ENCODE data around the gene FADS6.

FADS6 gene

DNA sequence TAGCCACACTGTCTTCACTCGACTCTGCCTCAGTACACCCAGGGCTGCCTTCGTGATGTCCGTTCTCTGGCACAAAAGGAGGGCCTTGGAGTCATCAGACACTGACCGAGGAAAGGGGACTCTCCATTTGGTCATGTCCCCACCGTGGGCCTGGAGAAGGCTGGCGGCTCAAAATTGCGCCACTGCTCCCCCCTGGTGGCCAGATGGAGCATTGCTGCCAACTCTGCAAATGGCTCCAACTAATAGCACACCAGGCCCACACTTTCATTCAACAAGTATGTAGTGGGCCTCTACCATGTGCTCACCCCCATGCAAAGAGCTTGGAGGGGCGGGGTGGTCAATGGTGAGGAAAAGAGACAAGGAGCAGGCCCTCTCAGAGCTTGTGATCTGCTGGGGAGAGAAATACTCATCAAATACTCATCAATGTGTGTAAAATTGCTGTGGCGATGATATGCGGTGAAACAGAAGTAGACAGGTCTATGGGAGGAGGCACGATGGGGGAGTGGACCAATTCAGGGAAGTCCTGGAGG is 28.5 kb downstream of the FADS6 start:
- DNase-seq: peak; percentile 51

DNA sequence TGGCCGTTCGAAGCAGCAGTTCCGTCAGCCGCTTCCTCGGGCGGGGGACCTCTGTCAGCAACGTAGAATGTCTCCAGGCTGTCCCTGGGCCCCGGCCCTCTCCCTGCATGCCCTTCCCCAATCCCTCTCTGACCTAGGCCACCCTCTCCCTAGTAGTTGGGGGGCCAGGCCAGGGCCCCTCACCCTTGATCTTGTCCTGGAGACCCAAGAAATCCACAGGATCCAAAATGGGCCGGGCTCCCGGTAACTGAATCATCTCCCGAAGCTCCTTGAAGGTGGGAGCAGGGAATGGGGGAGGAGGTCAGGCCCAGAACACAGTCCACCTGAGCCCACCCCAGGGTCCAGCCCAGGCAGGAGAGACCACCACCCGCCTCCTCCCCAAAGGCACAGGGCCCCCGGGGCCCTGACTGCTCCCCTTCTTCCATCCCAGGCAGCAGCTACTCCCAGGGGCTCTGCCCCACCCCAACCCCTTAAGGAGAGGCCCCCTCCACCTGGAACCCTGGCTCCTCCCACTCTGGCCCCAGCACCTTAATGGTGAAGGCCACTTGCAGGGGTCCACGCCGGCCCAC is 29.1 kb downstream of the FADS6 start:
- DNase-seq: no peak

DNA sequence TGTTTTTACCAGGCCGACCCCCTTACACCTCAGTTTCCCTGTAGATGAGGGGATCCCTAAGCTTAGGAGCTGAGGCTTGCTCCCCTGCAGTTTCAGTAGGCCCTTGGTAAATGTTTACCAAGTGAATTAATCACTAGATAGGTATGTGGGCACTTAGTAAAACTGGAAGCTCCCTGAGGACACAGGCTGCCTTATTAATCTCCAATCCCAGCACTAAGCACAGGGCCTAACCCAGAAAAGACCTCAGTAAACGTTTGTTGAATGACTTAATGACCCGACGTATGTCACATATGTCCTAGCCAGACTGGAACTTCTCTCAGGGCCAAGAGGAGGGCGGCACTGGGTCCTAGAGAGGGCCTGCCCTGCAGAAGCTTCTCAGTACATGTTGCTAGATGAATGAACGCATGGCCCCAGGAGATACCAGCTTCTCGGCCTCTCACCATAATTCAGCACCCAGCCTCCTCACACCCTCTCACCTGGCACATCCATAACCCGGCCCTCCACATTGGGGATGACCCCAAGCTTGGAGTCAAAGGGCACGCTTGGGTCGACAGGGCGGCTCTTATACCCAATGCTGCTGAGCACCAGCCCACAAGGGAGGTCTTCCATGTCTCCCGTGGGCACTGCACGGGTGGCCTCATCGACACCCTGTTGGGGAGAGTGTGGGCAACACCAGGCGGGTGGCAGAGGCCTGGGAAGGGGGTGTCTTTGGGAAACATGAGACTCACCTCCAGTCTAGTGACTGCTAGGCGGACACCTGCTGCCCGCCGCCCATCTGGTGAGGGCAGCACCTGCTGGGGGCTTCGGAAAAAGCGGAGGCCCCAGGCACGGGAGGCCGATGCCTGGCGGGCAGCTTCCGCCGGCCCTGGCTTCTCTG is 29.8 kb downstream of the FADS6 start:
- DNase-seq: no peak

DNA sequence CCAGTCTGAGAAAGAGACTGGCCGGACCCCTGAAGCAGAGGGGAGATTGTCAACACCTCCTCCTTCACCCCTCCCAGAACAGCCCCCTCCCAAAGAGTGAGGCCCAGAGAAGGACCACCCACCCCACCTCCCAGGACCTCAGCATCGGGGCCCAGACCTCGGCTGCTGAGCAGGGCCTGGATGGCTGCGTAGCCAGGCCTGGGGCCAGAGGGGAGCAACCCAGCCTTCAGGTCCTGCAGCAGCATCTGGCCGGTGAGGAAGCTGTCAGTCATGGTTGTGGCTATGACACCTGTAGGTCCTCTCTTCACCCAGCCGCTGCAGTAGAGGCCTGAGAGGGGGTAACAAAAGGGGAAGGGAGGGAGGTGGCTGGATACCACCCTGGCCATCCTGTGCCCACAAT is 30.5 kb downstream of the FADS6 start:
- no peak for DNase-seq

DNA sequence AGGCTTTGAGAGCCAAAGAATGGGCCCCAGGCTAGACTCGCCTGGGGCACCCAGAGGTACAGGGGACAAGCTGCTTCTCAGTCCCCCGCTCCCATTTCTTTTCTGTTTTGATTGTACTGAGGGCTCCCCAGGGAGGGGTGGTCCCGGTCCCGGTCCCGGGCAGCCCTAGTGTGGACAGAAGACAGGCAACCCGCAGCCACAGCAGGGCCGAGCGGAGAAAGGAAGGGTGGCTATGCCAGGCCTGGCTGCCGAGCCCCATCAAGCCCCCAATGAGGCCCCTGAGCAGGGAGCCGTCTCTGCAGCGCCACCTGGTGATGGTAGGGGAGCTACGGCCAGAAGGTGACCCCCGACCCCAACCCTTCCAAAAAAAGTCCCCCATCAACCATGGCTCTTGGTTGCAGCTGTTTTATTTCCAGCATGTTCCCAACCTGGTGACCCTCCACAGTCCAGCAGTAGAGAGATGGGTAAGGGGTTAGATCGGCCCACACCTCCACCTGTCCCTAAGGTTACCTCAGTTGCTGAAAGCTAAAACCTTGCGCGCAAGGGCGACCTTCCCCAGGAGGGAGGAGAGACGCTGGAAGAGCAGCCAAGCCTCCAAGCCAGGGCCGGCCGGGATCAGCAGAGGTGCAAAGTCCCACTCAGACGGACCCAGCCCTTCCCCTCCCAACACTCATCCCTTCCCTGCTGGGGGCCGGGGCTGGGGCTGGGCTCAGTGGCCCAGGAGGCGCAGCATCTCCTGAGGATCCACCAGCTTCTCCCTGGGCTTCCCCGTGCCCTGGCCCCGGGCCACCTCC is 31.1 kb downstream of the FADS6 start:
- peak; percentile 16 for DNase-seq

DNA sequence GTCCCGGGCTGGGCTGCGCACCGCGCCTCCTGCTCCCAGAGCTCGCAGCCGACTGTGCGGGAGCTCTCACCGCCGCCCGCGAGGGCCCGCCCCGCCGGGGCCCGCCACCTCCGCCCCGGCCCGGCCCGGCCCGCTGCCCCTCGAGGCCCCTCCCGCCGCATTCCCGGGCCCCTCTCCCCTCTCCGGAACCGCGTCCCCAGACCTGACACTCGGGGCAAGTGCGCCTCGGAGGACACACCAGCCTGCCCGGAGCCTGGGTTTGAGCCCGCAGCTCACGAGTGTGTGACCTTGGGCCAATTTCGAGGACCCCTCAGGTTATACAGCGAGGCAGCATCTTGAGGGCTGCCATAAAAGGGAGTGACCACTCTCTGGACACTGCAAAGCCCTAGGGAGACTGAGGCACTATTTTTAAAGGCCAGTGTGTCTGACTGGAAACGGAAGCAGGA is 31.7 kb downstream of the FADS6 start:
- DNase-seq: no peak

DNA sequence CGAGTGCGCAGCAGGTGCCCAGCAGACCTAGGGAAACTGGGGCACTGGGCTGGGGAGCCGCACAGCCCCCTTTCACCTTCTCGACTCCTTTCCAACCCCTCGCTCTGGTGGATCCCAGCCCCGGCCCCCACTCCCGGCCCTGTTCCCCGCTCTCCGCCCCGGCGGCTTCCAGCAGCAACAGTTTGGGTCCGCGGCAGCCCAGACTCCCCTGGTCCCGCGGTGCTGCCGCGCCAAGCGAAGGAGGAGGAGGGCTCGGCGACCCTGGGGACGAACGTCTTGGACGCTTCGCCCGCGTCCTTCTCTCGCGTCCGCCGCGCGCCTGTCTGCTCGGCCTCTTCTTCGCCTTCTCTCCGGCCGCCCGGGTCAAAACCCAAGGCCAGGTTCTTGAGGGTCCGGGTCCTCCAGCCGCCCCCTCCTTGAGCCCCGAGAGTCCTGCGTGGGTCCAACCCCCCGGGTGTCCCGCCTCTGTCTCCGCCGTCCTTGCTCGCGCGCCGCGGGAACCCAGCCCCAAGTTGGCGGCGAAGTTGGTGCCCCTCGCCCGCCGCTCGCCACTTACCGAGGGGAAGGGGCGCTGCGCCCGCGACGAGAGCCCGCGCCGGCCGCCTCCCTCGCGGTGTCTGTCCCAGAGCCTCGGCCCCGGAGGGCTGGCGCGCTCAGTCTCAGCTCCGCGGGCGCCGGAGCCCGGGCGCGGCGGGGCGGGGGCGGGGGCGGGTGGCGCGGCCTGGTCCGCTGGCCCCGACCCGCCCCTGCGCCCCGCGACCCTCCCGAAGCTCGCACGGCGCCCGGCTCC is 32.4 kb downstream of the FADS6 start:
- DNase-seq: no peak

DNA sequence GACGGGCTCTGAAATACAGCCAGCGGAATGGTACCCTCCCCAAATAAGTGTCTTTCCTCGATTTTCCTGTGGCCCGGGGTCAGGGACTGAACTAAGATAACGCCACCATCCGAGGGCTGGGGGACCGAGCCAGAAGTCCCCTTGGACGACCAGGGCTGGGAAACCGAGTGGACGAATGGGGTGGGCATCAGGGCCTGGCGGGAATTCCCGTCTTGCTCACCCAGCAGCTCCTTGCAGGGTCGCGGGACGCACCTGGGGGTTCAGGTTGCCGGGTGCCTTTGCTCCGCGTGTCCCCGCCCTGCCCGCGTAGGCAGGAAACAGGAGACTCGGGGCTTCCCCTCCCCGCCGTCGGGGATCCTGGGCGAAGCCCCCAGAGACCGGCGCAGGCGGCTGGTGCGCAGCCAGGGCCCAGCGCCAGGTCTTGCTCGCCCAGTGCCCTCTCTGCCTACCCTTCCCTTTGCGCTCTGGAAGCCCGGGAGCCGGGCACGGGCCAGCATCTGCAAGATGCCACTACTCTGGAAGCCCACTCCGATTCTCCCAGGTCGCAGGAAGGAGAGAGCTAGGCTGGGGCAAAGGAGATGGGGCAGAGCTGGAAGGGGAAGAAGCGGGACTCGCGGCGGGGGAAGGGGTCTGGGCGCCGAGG is 33.1 kb downstream of the FADS6 start:
- DNase-seq: no peak

DNA sequence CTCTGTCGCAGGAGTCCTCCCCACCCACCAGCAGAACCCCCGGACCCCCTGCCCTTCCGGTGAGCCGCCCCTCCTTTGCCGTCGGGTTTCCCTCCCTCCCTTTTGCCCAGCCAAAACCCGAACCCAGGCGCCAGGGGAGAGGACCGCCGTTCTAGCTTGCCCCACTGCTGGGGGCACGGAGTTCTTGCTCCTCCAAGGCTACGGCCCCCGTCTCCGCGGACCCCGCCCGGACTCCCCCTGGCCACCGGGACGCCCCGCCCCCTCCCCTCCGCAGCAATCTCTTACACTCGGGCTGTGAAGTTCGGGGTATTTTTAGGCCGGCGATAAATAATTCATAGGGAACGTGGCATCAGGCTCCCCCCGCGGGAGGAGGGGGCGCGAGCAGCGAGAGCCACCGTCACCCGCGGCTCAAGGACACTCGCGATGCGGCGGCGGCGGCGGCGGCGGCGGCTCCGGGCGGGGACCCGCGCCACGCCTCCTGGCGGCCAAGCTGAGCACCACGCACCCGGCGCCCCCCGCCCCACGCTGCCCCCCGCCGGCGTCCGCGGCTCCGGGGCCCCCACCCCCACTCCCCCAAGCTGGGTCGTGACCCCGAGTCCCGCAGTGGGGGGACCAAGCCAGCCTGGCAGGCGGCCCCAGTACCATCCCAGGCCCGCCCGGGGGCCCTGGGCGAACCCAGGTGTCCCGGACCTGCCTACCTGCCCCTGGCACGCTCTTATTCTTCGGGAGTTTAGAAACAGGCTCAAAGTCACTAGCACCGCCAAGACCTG is 33.8 kb downstream of the FADS6 start, which contains the start of gene GRIN2C:
Gene GRIN2C, minus strand, starts transcription at position 427 of the 770 bp plus-strand sequence. CDS start 4,793 bp downstream, outside the sequence.
- no peak for DNase-seq

DNA sequence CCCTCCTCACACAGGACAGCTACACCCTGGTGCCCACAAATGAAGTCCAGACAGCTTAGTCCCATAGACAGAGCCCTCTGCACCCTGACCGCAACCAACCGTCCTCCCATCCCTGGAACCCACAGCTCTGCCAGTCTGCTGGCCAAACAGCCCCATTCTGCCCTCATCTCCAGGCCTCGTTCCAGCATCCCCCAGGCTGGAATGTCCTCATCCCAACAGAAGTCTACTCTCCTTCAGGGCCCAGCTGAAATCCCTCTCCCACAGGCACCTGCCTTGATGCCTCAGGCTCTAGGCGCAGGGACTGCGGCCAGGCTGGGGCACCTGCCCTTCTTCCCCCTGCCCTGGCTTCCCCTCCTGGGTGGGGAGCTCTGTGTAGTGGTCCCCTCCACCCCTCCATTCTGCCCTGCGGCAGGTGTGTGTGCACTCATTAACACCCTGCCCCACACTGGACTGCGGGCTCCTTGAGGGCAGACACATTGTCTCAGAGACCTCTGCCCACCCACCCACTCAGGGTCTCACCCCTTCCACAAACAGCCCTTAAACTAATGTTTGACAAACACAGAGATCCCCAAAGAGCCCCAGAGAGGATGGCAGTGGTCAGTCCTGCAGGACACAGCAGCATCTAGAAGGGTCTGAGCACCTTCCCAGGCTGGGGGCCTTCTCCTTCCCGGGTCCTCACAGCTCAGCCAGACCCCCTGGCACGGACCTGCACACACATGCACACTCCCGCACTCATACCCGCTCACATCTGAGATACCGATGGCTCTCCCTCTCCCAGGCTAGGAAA is 34.6 kb downstream of the FADS6 start:
- no peak for DNase-seq

DNA sequence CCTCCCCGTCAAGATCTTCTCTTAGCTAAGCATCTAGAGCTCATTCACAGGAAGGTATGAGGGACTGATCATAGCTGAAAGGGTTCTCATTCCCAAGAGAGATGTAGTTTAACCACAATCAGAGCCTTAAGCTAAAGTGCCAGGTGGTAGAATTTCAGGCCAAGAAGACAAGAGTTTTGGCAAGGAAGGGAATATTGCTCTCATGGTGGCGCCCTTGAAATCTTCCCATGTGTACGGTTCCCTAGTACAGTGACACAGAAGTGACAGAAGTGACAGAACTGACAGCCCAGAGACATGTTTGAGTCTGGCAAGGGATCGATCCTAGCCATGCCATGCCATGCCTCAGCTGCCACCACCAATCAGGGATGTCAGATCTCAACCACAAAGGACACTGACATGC is 36.2 kb downstream of the FADS6 start:
- DNase-seq: no peak

DNA sequence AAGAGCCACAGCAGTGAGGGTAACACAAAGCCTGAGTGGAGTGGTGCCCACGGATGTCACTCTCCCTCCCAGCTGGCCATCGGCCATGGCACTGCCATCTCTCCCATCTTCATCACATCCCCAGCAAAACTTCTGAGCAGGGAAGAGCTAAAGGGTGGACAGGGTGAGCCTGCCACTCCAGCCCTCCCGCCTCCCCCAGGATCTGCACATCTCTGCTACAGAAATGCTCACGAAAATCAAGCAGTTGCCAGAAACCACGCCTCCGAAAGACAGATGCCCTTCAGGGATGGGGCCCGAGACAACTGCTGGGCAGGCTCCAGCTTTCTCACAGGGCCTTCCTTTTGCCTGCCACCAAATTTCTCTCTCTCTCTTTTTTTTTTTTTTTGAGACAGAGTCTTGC is 37.3 kb downstream of the FADS6 start:
- no peak for DNase-seq

DNA sequence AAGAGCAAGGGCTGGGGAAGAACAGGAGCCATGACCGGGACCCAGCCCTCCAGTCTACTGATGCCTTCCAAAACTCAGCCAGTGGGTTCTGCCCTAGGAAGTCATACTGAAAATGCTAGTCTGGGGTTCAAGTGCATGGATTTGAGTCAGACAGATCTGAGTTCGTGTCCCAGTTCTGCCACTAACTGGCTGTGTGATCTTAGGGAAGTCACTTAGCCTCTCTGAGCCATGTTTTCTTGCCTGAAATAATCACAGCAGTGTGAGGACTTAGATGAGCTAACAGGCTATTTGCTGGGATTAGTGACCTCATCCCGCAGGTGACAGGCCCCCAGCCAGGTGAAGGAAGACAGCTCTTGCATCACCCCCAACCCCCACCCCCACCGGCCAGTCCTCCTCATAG is 38.1 kb downstream of the FADS6 start:
- DNase-seq: no peak

DNA sequence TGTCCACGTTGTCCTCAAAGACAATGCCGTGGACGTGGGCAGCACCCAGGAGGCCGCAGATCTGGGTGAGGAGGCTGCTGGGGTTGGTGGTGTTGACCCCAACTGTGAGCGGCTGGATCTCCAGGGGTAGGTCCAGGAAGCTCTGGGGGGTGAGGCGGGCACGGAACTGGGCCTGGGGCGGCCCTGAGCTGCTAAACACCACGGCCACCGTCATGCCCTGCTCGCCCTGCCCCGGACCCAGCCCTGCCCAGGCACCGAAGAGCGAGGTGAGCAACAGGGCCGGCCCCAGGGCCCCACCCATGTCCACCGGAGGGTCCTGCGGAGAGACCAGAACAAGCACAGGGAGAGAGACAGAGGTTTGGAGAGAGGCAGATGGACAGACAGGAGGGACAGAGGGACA is 38.6 kb downstream of the FADS6 start:
- no peak for DNase-seq

DNA sequence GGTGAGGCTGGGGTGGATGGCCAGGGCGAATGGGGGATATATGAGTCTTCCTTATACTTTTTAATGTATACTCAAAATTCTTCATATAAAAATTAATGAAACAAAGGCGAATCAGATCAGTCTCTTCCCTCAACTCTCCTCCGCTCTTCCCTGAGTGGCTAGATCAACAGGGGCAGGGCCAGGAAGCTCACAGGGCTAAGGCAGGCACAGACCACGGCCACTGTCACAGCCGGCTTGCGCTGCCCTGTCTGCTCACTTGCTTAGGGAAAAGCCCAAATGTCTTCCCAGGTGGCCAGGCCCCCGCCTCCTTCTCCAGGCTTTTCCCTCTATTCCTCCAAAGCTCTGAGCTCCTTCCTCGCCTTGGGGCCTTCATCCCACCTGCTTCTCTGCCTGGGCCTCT is 39.8 kb downstream of the FADS6 start:
- peak; percentile 53 for DNase-seq

DNA sequence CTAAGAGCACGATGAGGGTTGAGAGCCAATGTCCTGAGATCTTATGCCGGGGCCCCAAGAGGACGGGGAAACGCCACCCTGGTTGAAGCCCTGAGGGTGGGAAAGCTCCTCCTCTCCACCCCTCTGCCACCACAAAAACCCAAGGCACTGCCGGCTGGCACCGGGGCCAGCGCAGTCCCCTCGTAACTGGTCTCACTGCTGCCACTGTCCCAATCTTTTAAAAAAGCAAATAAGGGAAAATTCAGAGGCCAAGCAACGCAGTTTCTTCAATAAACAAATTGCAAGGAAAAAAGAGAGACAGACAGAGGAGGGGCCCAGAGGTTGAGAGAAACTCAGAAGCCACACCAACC is 40.4 kb downstream of the FADS6 start:
- no peak for DNase-seq

DNA sequence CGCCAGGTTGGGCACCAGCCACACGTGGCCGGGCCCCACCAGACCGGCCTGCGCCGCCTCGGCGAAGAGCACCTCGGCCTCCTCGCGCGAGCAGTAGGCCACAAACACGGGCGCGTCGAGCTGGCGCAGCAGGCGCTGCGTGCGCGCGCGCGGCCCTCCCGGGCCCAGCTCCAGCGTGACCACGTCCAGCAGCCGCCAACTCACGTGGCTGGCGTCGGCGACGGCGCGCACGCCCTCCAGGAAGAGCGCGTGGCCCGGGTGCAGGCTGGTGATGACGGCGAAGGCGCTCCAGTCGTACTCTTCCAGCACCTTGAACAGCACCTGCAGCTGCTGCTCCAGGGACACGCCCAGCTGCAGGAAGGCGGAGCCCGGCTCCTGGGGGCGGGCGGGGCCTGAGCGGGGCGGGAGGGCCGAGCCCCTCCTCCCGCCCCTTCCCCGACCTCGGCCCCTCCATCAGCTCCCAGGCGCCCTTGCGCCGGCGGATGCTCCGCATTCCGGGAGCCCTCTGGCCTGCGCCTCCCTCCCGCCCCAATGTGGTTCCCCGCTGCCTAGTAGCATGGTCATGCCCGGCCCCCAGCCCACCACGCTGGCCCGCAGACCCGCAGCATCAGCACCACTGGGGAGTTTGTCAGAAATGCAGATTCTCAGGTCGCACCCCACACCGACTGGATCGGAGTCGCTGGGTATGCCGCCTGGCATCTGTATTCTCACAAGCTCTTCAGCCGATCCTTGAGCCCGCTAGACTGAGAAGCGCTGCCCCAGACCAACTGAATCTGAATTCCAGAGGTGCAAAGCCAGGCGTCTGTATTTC is 41.0 kb downstream of the FADS6 start:
- DNase-seq: peak; percentile 8

DNA sequence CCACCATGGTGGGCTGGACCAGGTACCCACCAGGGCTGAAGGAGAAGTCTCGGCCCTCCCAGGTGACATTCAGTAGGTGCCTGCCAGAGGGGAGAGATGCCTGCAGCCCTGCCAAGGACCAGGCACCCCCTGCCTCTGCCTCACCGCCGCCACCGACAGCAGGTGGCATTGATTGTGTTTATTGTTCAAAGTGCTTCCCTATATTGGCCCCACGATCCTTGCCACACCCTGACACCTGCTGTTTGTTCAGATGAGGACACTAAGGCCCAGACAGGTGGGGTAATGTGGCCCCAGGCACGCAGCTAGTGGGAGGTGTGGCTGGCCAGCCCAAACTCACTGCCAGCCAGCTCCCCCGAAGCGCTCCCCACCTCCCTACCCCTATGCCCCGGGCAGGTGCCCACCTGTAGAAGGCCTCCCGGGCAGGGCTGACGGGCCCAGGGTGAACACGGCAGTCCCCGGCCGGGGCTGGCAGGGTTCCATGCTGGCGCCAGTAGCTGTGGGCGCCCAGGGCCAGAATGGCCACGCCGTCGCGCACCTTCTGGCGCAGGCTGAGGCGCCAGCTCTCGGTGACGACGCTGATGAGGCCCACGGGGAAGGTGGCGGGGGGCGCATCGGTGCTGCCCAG is 41.7 kb downstream of the FADS6 start:
- peak; percentile 88 for DNase-seq

DNA sequence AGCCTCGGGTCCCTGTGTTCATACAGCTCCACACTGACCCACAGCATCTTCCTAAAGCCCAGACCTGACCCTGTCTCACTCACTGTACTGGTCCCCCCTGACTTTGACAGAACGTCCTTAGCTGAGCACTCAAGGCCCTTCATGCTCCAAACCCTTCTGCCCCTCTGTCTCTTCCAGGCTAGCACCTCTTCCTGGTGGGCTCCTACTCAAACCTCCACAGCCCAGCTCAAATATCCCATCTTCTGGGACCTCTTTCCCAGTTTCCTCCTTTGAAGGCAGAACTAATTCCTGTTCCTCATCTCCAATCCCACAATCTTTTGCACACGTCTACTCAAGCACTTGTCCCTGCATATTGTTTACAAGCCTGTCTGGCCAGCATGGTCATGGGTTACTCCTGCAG is 42.5 kb downstream of the FADS6 start:
- peak; percentile 86 for DNase-seq

Data from NCI-H510A treated with DMSO at 0.1 percent for 48 hours (cell line).